HG03095 (cell line): Measurements from ENCODE around the gene REV3L.
A peak's percentile ranks its signal among the peaks of the same experiment; 100 is the strongest.

Source experiments
- ATAC-seq: cut with Tn5 transposase; IDR thresholded peaks from one replicate; pipeline ENCODE4 v1.9.1; 2021; ENCODE audit warnings: moderate library complexity; ENCODE audit not compliant: unreplicated experiment

REV3L gene

GRCh38 chr6:111429571-111429970 is 53.4 kb downstream of the REV3L start:
- ATAC-seq = no peak

DNA sequence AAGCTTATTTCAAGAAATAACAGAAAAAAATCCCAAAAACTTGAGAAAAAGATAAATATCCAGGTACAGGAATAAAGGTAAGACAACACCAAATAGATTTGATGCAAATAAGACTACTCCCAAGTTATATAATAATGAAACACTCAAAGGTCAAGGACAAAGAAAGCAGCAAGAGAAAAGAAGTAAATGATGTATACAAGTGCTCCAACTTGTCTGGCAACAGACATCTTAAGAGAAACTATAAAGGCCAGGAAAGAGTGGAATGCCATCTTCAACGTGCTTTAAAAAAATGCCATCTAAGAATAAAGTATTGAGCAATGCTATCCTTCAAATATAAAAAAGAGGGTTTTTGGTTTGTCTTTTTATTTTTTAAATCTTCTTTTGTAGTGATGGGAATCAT is 54.2 kb downstream of the REV3L start:
- no peak for ATAC-seq

DNA sequence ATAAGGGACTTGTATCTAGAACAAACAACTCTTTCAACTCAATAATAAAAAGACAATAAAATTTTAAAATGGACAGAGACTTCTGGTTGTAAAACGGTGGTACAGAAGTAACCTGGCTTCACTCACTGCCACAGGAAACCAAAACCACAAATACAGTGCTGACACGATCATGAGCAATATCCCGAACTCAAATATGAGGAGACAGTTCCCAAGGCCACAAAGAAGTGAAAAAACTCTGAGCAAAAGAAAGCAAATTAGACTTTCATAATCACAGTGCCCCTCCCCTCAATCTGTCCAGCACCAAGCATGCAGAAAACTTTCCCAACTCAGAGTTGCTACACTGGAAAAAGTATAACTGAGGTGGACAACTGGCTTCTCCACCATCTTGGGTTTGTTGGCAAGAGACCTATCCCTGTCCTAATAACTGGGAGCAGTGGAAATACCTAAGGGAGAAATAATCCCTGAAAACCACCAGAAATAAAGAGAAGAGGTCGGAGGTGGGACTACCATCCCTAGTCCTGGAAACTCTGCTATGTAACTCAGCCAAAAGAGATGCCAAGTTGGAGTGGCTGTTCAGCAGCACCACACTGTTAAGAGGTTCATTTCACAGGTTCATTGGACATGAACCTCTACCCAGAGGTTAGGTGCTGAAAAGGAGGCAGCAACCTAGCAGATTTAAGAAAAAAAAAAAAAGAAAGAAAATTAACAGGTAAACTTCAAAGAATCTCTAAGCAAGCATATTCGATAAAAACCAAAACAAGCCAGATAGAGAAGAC is 55.5 kb downstream of the REV3L start:
- peak; percentile 63 for ATAC-seq

GRCh38 chr6:111423960-111424846 is 58.8 kb downstream of the REV3L start:
- no peak for ATAC-seq

DNA sequence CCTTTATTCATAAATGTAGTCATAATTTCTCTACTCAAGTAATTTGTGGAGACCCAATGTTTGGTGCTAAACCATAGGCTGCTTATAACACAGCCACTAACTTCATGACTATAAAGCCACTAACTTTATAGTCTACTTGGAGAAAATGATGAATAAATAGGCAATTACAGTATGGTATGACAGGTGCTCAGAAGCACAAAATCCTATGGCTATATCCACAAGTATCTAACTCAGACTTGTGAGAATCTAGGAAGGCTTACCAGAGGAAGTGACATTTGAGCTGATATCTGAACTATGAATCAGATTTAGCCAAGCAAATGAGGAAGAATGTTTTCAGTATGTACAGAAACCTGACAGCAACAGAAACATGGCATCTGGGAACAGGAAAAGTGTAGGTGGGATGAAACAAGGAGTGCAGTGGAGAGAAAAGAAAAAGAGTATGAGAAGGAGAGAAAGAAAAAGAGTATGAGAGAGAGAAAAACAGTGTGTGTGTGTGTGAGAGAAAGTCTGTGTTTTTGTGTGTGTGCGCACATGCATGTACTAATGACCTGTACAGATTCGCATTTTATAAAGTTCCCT is 59.9 kb downstream of the REV3L start:
- no peak for ATAC-seq

DNA sequence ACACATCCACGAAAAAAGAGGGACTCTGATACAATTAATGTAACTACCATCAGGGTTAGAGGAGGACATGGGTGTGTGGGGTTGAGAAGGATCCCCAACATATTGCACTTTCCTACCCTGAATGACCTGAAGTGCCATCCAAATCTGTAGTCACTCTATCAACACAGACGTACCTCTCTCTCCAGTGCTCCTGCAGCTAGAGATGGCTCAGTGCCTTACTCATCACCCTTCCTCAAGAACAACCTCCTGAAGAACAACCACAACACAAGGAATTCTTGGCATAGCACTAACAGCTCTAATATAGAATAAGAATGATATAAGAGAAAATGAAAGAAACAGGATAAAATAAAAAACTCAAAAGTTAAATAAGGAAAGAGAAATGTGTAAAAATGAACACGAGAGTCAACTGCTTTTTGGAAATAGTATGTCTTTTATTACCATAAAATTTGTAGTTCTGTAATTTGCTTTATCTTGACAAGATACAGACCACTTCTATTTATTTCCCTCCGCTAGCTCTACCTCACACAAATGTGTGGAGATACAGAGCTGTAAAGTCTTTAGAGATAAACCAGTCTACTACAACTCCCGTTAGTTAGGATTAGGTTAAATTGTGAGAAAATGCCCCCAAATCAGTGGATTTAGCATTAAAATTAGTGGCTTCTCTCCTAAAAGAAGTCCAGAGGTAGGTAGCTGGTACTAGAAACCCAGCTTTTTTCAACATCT is 63.9 kb downstream of the REV3L start:
- no peak for ATAC-seq

DNA sequence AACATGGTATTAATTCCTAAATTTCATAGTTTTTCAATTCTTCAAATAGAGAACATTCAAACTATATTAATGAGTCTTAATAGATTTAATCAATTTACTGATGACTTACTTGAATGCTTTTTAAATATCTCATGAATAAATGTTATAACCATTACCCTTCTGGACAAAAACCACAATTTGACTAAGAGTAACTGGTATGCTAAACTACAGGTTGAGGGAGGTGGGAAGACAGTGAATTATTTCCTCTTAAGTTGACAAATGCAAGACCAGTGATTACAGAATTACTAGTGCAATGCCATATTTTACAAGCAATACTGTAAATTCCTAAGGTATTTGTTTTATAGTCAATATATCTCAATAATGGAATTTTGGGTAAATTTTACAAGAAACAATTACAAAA is 65.1 kb downstream of the REV3L start:
- no peak for ATAC-seq

DNA sequence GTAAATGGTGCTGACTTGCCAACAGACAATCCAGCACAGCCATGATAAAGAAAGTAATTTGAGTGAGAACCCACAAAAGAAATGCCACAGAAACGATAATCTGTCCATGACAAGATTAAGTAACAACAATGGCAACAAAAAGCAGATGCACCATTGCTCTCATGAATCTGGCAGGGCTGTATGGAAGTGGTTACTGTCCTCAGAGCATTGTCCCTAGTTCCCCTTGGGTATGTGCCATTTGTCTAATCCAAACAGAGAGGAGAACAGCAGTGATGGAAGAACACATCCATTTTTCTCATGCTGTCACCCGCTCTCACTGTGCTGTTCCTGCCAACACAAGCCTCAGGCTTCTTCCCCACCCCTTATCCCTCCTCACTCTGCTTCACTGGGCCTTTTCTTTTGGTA is 65.8 kb downstream of the REV3L start:
- no peak for ATAC-seq

GRCh38 chr6:111416529-111416928 is 66.5 kb downstream of the REV3L start:
- no peak for ATAC-seq

GRCh38 chr6:111414373-111414772 is 68.6 kb downstream of the REV3L start:
- no peak for ATAC-seq

GRCh38 chr6:111411978-111412566 is 70.9 kb downstream of the REV3L start:
- peak; percentile 64 for ATAC-seq

DNA sequence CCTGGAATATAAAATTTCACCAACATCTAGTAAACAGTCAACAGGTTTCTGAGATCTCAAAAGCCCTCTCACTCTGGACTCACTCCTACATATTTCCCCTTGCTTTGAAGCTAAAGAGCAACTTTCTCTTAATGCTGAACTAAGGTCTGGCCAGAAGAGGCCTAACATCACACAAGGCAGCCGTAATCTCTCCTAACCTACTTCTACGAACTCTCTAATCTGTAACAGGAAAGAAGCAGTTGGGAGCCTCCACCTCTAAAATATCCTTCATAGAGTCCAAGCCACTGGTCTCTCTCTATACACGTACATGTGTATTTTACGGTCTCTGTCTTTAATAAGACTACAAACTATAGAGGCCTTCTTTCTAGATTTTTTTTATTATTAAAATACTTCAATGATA is 72.0 kb downstream of the REV3L start:
- ATAC-seq = no peak

- ATAC-seq = no peak
Measured at GRCh38 chr6:111410371-111410770, 72.6 kb downstream of the REV3L start.

DNA sequence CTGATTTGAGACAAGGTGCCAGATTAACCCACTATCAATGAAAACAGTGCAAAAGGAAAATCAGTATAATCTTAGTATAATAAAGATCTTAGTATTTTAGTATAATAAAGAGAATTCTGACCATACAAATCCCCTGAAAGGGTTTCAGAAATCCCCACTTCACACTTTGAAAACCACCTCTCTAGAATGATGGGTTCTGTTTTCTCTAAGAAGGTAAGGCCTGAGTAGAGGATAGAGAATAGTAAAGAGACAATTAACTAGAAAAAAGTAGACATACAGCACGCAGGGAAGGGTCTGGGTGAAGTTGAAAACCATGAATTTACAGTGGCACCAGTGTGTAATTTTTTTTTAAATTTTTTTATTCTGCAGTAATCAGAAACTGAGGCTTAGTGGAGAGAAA is 73.6 kb downstream of the REV3L start:
- ATAC-seq = no peak

GRCh38 chr6:111407686-111408085 is 75.3 kb downstream of the REV3L start:
- no peak for ATAC-seq

DNA sequence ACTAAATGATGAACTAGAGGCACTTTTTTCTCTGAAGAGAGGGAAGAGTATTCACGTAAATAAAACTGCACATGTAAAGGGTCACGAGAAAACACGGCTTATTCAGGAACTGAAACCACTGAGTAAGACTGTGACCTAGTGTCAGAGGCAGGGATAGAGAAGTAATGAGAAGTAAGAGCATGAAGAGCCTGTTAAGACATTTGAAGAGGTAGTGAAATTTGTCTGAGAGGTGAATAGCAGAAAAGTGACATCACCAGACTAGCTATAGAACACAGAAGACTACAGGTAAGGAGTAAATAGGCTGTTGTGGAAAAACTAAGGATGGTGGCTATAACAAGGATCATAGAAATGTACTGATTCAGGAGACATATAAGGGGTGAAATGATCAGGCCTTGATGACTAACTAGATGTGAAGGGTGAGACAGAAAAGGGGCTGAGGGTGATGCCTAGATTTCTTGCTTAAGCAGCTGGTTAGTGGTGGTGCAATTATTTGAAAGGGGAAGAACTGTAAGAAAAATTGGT is 76.8 kb downstream of the REV3L start:
- ATAC-seq = peak; percentile 97

GRCh38 chr6:111403388-111403787 is 79.6 kb downstream of the REV3L start:
- no peak for ATAC-seq

- ATAC-seq = no peak
Measured at GRCh38 chr6:111399626-111400025, 83.4 kb downstream of the REV3L start.

DNA sequence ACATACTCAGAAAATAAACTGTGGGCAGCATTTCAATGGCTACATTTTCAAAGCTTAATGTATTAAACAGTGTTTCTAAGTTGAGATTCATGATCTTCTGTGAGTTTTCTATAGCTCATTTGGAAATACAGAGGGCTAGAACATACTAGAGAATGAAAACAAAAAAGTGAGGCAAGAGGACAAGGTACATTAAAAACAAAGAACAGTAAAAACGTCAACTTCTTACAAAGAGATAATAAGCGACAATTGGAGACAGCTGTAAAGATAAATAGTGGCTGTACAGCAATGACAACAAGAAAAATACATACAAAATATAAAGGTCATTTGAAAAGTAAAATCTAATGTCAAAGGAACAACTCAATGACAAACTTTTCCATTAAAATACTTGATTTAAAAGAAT is 94.3 kb downstream of the REV3L start:
- no peak for ATAC-seq

GRCh38 chr6:111382476-111383294 is 100.3 kb downstream of the REV3L start:
- no peak for ATAC-seq
